Ishikawa (cell line): ENCODE results near the gene ZNF654.

Experiments
- EP300 ChIP-seq: IDR thresholded peaks from 2 replicates; pipeline ENCODE4 v1.6.1; 2012; ENCODE audit warnings: borderline replicate concordance
- RAD21 ChIP-seq: IDR thresholded peaks from 2 replicates; pipeline ENCODE4 v1.6.1; 2012; ENCODE audit warnings: low read depth
- TEAD4 ChIP-seq: IDR thresholded peaks from 2 replicates; pipeline ENCODE4 v1.6.1; 2012

- no peak for TF ChIP-seq TEAD4
- no peak for TF ChIP-seq RAD21
- TF ChIP-seq EP300, result no peak
These were observed 107.4 kb downstream of the ZNF654 start for GRCh38 chr3:88166419-88166971.
